ENCODE results near the gene LHFPL3.

GRCh38 chr7:104371216-104371979 lies 43.0 kb downstream of the LHFPL3 start:
- no peak for TF ChIP-seq ZNF423 (CRISPR knock-in tag; IDR thresholded peaks at IDR 0.05)
- no peak for TF ChIP-seq NFE2L1 (CRISPR knock-in tag; IDR thresholded peaks at IDR 0.05)
- no peak for TF ChIP-seq CTCF (IDR thresholded peaks at IDR 0.05)
- no peak for TF ChIP-seq ELF4 (CRISPR knock-in tag; IDR thresholded peaks at IDR 0.05; ENCODE audit: low read depth)
- no peak for TF ChIP-seq ARID4B (CRISPR knock-in tag; IDR thresholded peaks at IDR 0.05; ENCODE audit: borderline replicate concordance)

Data from WTC11 (cell line).